GM21360 (cell line): ENCODE data around the gene NPIPB2.
"Not testable (repeated sequence)": the region's sequence is repeated elsewhere in the genome, so short reads cannot be mapped to it uniquely, and the experiment has no call there.

Experiments
- ATAC-seq: cut with Tn5 transposase; IDR thresholded peaks from one replicate; pipeline ENCODE4 v1.9.1; 2021; ENCODE audit warnings: mild to moderate bottlenecking, moderate library complexity; ENCODE audit not compliant: unreplicated experiment

Gene NPIPB2

DNA sequence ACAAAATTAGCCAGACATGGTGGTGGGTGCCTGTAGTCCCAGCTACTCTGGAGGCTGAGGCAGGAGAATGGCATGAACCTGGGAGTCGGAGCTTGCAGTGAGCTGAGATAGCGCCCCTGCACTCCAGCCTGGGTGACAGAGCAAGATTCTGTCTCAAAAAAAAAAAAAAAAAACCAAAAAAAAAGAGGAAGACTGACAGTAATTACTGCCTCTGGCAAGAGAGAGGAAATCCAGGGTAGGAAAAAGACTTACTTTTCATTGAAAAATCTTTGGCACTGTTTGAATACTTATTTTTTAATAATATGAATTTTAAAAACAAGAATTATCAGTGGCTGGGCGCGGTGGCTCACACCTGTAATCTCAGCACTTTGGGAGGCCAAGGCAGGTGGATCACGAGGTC lies 20.6 kb upstream of the NPIPB2 start:
- ATAC-seq = not testable (repeated sequence)

DNA sequence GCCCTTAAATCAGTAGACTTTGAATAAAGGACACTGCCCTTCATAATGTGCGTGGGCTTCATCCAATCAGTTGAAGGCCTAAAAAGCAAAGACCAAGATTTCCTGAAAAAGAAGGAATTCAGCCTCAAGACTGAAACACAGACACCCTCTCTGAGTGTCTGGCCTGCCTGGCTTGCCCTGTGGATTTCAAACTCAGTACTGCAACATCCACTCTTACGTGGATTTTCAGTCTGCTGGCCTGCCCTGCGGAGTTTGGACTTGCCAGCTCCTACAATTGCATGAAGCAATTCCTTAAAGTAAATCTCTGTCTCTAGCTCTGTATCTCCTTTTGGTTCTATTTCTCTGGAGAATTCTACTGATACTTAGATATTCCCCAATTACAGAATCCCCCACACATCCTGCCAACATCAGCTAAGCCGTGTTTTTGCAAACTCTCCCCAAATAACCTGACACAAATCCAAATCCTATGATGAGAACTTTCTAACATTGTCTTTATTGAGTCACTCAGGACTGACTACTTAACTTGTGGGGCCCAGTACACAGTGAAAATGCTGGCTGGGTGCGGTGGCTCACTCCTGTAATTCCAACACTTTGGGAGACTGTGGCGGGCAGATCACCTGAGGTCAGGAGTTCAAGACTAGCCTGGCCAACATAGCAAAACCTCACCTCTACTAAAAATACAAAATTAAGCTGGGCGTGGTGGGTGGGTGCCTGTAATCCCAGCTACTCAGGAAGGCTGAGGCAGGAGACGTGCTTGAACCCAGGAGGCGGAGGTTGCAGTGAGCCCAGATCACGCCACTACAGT lies 15.9 kb upstream of the NPIPB2 start:
- ATAC-seq = no peak

GRCh38 chr16:11956558-11956957 lies 14.7 kb upstream of the NPIPB2 start:
- ATAC-seq = no peak

GRCh38 chr16:11955713-11956123 lies 13.9 kb upstream of the NPIPB2 start:
- no peak for ATAC-seq

DNA sequence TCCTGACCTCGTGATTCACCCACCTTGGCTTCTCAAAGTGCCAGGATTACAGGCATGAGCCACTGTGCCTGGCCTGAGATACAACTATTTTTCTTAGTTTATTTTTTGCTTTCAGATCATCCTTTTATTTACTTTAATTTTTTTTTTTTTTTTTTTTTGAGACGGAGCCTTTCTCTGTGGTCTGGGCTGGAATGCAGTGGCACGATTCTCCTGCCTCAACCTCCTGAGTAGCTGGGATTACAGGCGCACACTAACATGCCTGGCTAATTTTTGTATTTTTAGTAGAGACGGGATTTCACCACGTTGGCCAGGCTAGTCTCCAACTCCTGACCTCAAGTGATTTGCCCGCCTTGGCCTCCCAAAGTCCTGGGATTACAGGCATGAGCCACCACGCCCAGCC lies 11.7 kb upstream of the NPIPB2 start:
- ATAC-seq = not testable (repeated sequence)

DNA sequence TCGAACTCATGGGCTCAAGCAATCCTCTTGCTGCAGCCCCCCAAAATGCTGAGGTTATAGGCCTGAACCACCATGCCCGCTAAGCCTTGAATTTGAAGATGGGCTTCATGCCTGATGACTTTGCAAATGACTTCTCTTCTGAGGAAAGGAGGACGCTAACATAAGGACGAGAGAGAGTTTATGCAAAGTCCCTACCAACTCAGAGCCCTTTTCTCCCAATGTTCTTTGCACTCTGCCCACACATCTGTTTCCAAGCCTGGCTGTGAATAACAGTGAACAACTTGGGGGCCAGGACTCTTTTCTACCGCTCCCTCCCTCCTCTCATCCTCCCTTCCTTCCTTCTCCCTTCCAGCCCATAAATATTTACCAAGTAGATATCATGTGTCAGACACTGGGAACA lies 8.5 kb upstream of the NPIPB2 start:
- ATAC-seq = no peak

GRCh38 chr16:11949527-11949926 lies 7.7 kb upstream of the NPIPB2 start:
- no peak for ATAC-seq

DNA sequence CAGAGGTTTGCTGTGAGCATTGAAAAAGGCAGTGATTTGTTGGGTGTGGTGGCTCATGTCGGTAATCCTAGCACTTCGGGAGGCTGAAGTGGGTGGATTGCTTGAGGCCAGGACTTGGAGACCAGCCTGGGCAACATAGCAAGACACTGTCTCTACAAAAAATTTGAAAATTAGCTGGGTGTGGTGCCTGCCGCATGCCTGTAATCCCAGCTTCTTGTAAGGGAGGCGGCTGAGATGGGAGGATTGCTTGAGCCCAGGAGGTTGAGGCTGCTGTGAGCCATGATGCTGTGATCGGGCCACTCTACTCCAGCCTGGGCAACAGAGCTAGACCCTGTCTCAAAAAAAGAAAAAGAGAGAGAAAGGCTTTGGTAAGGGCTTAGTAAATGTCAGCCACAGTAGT lies 7.0 kb upstream of the NPIPB2 start:
- no peak for ATAC-seq

DNA sequence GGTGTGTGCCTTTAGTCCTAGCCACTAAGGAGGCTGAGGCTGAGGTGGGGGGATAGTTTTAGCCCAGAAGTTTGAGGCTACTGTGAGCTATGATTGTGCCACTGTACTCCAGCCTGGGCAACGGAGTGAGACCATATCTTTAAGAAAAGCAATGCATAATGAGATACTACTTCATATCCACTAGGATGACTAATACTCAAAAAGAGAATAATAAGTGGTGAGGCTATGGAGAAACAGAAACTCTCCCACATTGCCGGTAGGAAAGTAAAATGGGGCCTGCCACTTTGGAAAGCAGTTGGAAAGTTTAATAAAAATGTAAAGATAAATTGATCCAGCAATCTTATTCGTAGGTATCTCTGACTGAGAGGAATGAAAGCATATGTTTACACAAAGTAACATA lies 4.6 kb upstream of the NPIPB2 start:
- no peak for ATAC-seq

DNA sequence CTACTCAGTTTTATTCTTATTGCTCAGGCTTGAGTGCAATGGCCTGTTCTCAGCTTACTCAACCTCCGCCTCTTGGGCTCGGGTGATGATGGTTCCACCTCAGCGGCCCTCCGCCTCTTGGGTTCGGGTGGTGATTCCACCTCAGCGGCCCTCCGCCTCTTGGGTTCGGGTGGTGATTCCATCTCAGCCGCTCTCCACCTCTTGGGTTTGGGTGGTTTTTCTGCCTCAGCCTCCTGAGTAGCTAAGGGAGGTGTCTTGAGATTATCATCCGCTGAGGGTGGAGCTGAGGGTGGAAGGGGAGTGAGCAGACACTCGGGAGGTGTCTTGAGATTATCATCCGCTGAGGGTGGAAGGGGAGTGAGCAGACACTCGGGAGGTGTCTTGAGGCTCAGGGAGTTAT lies 14.5 kb downstream of the NPIPB2 start:
- ATAC-seq = not testable (repeated sequence)

DNA sequence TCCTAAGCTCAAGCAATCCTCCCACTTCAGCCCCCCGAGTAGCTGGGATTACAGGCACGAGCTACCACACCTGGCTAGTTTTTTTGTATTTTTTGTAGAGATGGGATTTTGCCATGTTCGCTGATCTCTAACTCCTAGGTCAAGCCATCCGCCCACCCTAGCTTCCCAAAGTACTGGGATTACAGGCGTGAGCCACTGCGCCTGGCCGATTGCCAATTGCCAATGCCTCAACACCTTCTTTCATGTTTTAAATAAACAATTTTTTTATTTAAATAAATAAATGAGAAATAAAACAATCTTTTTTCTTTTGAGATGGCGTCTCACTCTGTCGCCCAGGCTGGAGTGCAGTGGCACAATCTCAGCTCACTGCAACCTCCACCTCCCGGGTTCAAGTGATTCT lies 17.8 kb downstream of the NPIPB2 start:
- not testable (repeated sequence) for ATAC-seq

- no peak for ATAC-seq
These were observed 25.1 kb downstream of the NPIPB2 start for GRCh38 chr16:11916524-11917285.

GRCh38 chr16:11915644-11916523 lies 26.0 kb downstream of the NPIPB2 start, which contains the start of gene GSPT1:
GSPT1 (minus strand) TSS chr16:11915956; CDS start chr16:11915720, 236 bp downstream.
- ATAC-seq = peak; percentile 73

DNA sequence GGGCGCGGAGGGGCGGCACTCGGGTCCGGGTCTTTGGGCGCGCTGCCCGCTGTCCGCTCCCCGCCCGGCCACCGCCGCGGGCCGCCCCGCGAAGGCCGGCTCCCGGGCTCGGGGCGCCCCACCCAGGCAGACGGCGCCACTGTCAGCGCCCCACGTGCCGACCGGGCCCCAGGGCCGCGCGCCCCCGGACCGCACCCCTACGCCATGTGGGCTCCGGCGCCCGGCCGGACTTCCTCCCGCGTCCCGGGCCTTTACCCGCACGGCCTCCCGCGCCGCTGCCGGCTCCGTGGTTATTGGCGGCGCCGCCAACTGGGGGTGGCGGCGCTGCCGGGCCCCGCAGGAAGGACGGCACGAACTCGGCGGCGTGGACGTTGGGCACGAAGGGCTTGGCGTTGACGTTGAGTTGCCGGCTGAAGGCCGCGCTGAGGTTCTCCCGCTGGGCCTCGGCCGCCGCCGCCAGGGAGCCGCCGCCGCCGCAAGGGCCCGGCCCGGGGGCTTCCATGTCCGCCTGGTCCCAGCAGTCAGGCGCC lies 26.7 kb downstream of the NPIPB2 start:
- peak; percentile 30 for ATAC-seq

DNA sequence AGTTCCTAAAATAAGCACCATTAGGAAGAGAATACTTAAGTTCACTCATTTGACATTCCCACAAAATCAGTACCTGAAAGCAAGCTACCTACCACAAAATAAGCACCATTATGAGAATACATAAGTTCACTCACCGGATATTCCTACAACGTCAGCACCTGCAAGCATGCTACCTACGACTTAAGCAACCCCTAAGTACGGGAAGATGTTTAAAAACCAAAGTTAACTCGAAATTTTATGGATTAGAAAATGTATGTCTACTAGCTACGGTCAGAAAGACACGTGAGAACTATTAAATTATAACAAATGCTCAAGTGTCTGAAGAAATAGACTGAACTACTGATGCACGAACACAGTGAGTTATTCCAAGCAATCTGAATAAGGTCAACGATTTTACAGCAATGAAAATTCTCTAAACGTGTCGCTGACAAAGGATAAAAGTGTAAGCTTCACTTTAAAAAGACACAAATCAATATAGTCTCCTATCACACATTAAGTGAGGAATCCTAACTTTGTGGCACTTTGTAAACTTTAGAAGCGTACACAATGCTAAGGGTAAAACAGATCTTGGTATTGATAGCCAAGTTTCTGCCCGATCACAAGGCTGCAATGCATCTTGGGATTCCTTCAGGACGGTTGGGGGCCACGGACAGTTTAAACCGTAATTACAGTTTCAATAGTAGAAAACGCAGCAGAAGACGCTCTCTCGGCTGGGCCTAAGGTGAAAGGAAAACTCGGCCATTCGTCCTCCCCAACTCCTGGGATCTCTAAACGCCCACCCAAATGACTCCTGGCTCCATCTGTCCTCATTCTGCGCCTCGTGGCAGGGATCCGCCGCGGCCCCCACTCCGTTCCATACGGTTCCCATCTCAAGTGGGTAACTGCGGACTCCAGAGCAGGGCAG lies 27.4 kb downstream of the NPIPB2 start:
- no peak for ATAC-seq

- ATAC-seq = no peak
These were observed 28.3 kb downstream of the NPIPB2 start for GRCh38 chr16:11913425-11914079.

- no peak for ATAC-seq
These were observed 31.9 kb downstream of the NPIPB2 start for GRCh38 chr16:11909653-11910545.
